GM18519 (cell line): ENCODE measurements around the gene KCNJ4.
"Not testable (repeated sequence)": the region's sequence is repeated elsewhere in the genome, so short reads cannot be mapped to it uniquely, and the experiment has no call there.

Source experiments
- ATAC-seq: cut with Tn5 transposase; IDR thresholded peaks from one replicate; pipeline ENCODE4 v1.9.1; 2021; ENCODE audit warnings: mild to moderate bottlenecking, moderate library complexity; ENCODE audit not compliant: unreplicated experiment, low FRiP score

KCNJ4 gene

DNA sequence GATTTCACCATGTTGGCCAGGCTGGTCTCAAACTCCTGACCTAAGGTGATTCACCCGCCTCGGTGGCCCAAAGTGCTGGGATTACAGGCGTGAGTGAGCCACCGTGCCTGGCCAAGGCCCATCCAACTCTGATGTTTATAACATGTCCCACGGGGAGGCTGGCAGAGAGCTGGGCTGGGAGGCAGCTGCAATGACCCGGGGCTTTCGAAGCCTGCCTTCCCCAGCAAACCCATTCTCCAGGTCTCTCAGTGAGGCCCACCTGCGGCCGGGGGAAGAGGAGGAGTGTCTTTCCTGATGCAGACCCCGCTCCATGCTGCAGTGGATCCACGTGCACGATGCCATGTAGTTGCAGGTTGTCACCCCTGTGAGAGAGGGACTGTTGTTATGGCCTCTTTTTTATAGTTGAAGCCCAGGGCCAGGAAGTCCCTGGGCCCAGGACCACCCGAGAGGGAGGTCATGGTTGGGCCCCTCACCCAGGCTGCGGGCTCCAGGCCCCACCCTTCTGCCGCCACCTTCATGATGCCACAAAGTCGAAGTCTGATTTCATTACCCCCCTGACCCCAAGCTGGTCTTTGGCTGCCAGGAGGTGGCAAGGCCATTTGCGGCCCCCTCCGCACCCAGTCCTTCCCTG lies 38.3 kb downstream of the KCNJ4 start:
- no peak for ATAC-seq

DNA sequence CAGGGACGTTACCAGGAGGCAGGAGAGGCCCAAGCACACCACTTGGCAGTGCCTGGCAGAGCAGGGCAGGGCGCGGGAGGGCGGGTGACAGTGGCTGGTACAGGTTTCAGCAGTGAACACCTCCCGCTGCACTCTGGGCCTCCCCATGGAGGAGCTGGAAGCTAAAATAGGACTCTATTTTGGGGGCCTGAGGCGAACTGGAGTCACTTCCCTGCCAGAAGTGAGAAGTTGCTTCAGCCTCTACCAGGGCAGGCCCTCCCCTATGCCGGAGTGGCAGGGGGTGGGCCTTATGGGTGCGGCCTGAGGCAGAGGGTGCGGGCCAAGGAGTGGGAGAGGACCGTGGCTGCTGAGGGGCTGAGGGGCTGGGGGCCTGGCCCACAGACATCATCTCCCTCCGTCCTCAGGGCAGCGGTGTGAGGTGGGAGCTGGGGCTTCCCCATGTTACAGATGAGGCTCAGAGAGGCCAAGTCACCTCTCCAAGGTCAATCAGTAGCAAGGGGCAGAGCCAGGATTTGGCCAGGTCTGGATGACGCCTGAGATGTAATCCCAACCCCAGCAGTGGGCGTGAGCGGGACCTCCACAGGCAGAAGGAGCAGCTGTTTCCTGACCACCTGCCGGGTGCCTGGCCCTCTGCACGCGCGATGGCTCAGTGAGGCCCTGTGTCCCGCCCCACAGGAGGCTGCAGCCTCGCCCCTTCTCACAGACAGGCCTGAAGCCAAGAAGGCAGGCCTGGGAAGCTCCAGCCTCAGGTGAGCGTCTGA lies 39.3 kb downstream of the KCNJ4 start:
- no peak for ATAC-seq

DNA sequence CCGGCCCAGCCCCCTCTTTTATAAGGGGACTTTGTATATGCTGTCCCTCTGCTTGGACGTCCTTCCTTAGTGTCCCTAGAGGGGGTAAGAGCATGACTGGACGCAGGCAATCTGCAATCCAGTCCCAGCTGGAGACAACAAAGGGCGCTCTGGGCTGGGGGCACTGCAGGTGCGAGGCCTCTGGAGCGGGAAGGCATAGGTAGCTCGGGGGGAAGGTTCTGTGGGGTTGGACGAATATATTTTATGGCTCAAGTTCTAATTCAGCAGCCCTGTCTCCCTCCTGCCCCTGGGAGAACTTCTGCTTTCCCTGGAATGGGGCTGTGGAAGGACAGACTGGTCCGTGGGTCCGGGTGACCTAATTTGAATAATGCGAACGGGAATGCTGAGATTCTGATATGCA lies 40.0 kb downstream of the KCNJ4 start:
- no peak for ATAC-seq

DNA sequence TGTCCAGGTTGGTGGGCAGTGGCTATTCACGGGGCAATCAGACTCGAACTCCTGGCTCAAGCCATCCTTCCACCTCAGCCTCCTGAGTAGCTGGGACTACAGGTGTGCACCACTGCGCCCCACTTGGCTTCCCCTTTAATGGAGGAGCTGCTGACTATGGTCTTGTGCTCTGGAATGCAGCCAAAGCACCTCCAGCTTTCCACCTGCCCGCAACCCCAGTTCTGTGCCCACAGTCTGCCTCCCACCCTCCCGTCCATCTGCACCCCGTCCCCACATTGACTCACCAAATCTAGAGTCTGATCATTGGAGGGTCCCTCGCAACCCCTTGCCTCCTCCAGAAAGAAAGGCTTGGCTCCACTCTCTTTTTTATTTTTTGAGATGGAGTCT lies 41.0 kb downstream of the KCNJ4 start:
- no peak for ATAC-seq

DNA sequence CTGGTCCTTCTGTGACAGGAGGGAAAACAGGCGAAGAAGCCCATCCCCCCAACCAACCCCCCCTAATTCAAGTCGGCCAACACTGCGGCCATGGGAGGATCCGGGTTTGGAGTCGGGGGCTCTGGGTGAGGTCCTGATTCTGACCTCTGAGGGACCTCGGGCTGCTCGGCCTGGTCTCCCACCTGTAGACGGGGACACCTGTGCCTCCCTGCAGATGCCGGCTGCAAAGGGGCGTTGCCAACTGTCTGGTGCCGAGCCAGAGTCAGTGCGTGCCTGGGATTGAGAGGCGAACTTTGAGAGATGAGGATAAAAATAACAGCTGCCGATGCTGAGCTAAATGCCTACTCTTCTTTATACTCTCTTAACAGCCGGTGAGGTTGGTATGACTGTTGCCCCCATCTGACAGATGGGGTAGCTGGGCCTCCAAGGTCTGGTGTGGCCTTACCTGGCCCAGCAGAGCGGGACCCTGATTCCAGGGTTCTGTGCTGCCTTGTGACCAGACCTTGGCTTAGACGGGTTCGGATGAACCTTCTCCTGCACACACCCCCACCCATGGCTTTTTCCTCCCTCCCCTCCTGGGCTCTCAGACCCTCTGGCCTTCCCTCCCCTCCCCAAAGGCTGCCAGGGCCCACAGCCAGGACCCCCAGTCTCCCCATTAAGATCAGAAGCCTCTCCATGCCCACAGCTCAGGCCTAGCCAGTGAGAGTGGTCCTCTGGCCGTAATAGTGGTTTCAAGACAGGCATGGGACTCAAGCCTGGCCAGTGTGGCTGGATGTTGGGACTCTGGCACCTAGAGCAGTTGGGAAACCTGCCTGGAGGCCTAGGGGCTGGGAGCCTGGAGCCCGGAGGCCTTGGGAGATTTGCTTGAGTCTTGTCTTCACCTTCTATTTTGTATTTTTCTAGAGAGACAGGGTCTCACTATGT lies 41.7 kb downstream of the KCNJ4 start:
- ATAC-seq, result no peak

DNA sequence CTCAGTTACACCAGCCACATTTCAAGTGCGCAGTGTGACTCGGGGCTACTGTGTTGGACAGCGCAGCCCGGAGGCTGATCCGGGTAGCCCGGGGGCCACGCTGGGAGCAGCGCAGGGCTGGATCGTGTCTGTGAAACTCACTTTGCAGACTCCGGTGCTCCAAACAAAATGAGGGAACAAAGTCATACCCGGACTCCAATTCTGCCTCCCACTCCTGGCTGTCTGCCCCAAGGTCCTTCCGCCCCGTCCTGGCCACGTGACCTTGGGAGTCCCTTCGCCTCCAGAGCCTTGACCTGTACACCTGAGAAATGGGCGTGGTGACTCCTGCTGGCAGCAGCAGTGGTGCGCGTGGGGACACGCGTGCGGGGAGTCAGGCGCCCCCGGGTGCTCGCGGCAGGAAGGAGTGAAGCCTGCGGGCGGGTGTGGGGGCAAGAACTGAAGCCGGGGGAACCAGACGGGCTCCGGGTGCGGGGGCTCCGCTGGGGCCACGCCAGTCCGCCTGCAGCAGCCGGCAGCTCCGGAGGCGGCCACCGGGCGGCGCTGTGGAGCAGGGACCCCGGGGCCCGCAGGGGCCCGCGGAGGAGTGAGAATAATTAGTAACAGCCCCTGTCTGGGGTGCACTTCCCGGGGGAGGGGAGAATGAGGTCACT lies 42.4 kb downstream of the KCNJ4 start:
- no peak for ATAC-seq

DNA sequence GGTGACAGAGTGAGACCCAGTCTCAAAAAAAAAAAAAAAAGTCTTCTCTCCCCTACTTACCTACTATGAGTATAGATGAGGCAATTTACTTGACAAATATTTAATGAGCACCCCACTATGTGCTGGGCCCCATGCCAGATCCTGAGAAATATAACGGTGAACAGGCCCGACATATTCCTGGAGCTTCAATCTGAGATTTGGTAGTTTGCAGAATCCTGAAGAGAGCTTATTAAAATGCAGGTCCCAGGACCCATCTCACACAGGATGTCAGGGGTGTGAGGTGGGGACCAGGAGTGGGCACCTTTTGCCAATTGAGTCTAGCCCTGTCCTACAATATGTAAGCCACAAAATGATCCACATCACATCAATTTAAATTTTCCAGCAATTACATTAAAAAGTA lies 44.0 kb downstream of the KCNJ4 start:
- no peak for ATAC-seq

DNA sequence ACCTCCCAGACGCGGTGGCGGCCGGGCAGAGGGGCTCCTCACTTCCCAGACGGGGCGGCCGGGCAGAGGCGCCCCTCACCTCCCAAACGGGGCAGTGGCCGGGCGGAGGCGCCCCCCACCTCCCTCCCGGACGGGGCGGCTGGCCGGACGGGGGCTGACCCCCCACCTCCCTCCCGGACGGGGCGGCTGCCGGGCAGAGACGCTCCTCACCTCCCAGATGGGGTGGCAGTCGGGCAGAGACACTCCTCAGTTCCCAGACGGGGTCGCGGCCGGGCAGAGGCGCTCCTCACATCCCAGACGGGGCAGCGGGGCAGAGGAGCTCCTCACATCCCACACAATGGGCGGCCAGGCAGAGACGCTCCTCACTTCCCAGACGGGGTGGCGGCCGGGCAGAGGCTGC lies 45.1 kb downstream of the KCNJ4 start:
- not testable (repeated sequence) for ATAC-seq

DNA sequence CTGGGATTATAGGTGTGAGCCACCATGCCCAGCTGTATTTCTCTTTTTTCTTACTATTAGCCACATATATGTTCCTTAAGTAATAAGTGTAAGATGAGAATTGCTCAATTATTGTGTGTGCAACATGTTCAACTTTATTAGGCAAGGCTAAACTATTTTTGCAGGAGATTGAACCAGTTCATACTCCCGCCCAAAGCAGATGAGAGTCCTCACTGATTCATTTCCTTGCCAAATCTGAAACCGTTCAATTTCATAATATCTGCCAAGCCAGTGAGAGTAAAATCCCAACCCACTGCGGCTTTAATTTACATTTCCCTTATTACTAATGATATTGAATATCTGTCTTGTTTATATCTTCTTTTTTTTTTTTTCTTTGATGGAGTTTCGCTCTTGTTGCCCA lies 48.4 kb downstream of the KCNJ4 start:
- ATAC-seq, result no peak

DNA sequence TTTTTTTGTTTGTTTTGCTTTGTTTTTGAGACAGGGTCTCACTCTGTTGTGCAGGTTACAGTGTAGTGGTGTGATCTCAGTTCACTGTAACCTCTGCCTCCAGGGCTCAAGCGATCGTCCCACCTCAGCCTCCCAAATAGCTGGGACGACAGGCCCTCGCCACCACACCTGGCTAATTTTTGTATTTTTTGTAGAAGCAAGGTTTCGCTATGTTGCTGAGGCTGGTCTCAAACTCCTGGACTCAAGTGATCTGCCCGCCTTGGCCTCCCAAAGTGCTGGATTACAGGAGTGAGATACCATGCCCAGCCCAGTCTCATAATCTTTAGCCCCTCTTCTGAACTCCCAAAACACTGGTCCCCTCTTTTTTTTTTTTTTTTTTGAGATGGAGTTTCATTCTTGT lies 50.6 kb downstream of the KCNJ4 start:
- ATAC-seq, result no peak

DNA sequence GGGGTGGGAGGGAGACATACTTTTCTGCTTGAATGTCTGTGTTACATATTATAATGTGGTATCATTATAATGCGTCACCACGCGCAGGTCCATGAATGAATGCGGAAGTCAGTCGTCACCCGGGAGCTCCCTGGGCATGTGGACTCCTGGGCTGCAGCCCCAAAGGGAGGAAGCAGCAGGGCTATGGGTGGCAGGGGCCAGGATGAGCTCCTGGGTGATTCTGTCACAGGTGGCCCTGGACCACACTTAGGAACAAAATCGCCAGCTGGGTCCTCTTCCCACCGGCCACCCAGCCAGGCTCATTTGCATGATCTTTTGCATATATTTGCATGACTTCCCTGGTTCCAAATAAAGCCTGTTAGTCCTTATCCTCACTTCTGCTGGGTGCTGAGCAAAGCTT lies 51.2 kb downstream of the KCNJ4 start:
- no peak for ATAC-seq

DNA sequence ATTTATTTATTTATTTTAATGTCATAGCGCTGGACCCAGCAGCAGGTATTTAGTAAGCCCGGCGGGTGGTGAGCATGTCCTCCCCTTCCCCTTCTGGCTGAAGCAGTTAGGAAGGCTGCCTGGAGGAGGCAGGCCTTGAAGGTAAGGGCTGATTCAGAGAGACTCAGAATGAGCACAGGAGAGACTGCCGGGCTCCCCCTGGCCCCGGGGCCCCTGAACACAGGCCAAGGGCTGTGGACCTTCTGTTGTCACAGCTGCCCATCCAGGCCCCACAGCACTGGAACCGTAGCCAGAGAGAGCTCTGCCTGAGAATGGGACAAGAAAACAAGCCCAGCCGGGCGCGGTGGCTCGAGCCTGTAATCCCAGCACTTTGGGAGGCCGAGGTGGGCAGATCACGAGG lies 52.8 kb downstream of the KCNJ4 start:
- no peak for ATAC-seq

DNA sequence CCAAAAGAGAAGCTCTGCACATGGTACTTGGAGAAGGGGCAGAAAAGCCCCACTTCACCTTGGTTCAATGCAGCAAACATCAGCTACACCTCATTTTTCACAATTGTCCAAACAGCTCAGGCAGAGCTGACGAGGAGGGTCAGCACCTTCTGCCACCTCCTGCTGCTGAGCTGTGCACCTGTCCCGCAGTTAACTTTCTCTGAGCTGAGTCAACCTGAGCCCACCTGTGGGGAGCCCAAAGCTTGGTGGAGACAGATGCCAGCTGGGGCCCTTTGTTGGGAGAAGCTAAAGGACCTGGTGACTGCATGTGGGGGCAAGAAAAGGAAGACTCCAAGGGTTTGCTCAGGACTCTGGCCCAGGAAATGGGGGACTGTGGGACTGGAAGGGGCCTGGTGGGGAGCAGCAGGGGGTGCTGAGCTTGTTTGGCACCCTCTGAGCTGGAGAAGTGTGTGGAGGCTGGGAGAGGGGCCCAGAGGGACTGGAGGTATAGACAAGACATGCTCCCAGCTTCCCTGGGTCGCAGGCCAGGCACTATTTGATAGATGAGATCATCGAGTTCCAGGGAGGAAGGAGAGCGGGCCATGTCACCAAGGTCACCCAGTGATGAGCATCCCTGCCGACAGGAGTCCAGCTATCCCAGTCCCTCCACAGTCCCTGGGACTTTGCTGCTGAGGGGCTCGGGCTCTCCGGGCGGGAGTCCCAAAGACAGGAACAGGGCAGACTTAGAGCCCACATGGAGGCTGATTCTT lies 53.5 kb downstream of the KCNJ4 start:
- ATAC-seq, result no peak

DNA sequence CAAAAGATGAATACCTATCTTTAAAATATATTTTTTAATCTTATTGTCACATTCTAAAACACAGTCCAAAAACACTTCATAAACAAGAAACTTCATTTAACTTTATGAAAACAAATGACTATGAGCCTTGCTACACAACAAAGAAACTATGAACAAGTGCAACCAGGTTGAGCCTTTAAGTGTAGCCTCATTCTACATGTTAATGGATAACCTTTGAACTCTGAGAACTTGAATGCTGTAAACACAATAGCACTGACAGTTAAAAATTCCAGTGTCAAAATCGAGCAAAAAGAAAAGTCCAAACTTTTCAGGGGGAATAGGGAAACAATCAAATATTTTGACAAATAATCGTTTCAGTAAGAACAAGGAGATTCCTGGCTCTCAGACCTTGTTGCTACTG lies 54.7 kb downstream of the KCNJ4 start:
- ATAC-seq, result not testable (repeated sequence)

DNA sequence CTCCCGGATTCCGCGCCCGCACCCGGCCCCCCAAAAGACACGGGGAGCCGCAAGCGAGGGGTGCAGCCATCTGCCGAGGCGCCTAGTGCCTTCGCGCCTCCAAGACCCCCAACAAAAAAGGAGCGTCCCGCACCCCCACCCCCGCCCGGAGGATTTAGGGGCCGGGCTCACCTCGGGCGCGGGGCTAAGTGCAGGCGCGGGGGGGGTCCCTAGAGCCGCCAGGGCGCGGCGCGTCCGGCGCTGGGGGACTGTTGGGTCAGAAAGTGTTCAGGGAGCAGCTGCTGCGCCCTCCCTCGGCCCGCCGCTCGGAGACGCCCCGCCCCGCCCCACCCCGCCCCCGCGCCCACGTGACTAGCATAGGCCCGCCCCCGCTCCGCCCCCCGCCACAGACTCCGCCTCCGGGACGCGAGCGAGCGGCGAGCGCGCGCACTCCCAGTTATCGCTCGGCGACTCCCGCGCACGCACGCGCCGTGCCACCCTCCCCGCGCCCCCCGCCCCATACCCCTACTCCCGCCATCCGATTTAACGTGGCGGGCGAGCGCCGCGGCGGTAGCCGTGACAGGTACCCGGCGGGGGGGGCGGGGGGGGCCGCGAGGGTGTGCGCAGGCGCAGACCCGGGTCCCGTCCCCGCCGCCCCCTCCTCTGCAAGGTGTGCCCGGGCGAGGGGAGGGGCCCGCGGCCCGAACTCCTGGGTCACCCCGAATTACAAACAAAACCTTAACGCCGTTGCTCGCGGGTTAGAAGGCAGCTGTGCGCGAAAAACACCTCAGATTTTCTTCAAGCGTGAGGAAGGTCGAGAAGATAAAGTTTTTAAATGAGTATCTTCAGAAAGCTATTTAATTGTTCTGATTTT lies 56.2 kb downstream of the KCNJ4 start:
- ATAC-seq, result no peak

DNA sequence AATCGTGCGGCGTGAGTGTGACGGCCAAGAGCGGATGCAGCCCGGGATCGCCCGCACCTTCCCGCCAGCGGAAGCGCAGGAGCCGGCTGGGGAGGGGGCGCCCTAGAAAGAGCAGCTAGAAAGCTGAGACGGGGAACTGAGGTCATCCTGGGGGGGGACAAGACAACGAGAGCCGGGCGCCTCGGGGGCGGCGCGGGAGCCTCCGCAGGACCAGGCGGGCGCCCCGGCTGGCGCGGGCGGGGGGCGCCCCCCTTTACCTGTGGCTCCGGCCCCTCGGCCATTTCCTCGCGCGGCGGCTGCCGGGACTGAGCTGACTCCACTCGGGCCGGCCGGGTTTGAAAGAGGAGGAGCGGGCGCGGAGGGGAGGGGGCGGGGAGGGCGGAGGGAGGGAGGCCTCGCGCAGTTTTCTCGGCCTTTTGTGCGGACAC lies 56.8 kb downstream of the KCNJ4 start:
- ATAC-seq, result not testable (repeated sequence)

DNA sequence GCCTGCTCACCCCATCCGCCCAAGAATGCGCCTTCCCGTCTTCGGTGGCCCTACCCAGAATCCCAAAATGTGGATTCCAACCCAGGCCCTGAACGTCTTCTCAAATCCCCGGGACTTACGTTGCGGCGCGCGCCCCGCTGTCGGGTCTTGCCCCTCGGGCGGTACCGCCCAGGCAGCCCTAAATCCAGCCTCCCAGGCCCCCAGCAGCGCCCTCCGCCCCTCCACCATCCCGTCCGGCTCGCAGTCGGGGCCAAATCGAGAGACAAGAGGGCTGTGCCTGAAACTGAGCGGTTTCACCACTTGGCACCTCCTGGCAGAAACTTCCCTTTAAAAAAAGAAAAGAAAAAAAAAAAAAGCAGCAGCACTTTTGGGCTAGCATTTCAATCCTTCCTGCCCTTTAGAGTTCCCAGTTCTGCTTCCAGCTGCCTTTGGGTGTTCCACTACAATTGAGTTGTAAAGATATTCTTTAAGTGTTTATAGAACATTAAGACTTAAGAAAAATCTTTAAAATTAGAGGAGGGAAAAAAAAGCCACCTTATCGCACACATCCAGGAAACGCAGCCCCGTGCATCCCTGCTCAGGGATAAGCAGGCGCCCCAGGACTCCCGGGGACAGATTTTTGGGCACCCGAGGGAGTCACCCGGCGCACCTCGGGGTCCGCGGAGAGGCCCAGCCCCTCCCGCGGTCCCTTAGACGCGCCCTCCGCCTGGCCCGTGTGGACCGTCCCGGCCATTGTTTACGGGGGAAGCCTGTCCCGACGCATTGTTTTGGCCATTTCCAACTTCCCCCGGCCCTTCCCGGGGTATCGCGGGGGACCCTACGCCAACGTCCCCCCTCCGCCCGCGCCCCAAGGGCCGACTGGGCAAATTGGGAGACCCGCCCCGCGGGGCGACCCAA lies 57.6 kb downstream of the KCNJ4 start:
- no peak for ATAC-seq

DNA sequence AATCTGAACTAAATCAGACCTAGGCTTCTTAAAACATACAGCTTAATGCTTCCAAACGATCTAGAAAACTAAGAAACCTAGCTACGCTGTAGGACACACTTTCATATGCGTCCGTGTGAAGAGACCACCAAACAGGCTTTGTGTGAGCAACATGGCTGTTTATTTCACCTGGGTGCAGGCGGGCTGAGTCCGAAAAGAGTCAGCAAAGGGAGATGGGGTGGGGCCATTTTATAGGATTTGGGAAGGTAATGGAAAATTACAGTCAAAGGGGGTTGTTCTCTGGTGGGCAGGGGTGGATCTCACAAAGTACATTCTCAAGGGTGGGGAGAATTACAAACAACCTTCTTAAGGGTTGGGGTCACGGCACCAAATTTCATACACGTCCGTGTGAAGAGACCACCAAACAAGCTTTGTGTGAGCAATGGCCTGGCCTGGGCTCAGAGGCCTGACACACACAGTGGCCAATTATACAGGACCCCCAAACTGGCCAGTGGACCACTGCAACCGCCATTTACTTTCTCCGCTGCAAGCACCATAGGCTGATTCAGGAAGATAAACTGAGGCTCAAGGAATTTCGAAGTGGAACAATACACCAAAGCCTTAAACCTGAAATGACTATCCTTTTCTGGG lies 58.4 kb downstream of the KCNJ4 start:
- not testable (repeated sequence) for ATAC-seq
